Measurements from ENCODE around the gene OR10H1. TPM values are rescaled to one million over a fixed set of nuclear protein-coding genes. Genes with fewer than 3 reads are reported as not detected.
"Not testable (repeated sequence)": the region's sequence is repeated elsewhere in the genome, so short reads cannot be mapped to it uniquely, and the experiment has no call there.

OR10H1 gene
- total and polyA plus RNA-seq, 4 donors: under 0.01 TPM; not detected in 3

DNA sequence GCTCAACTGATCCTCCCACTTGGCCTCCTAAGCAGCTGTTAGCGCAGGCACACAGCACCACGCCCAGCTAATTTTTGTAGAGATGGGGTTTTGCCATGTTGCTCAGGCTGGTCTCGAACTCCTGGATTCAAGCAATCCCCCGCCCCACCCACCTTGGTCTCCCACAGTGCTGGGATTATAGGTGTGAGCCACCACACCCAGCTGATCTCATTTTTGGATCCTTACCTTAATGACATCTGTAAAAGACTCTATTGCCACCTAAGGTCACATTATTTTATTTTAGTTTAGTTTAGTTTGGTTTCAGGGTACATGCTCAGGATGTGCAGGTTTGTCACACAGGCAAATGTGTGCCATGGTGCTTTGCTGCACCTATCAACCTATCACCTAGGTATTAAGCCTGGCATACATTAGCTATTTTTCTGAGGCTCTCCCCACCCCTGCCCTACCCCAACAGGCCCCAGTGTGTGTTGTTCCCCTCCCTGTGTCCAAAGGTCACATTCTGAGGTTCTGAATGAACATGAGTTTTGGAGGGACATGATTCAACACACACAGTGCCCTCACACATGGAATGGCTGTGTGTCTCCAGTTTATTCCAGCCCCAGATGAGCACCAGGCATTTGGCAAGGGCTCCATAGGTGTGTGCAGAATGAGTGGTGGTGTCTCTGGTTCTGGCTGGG is 26.7 kb downstream of the OR10H1 start:
- Histone ChIP-seq H3K27ac (ENCODE audit: low read depth in 1 of 2, low read length in 2 of 2) (no peak overlapping the region), H3K36me3 (ENCODE audit: control insufficient read depth in 4 of 4, insufficient read depth in 3 of 4, low read depth in 1 of 4, low read length in 3 of 4) (no peaks in the 10 kb centered on the region), H3K4me1 (ENCODE audit: control insufficient read depth in 4 of 4, insufficient read depth in 4 of 4, low read length in 3 of 4) (peaks cover 0 to 5% (median 0%) of the 10 kb centered on the region in 4 donors), H3K9me3 (ENCODE audit: control insufficient read depth in 4 of 4, low read length in 3 of 4) (no peaks in the 10 kb centered on the region), H3K9ac (ENCODE audit: low read depth in 1 of 2, low read length in 2 of 2) (no peak overlapping the region), H3K4me3 (ENCODE audit: low read depth in 1 of 3, low read length in 3 of 3) (no peak overlapping the region), H3K27me3 (ENCODE audit: control insufficient read depth in 4 of 4, insufficient read depth in 4 of 4, low read length in 3 of 4) (peaks cover 0 to 3% (median 0%) of the 10 kb centered on the region in 4 donors)
- no peak for DNase-seq (ENCODE audit: low spot score)
- TF ChIP-seq EGR1 (IDR thresholded peaks at IDR 0.05; ENCODE audit: low read depth in 2 of 2): no peak
- TF ChIP-seq HNF4A (conservative IDR thresholded peaks at IDR 0.05): peak in 1 of 2 donors; percentile 20
- WGBS: 78% methylated on average over 4 of the region's 4 CpGs

DNA sequence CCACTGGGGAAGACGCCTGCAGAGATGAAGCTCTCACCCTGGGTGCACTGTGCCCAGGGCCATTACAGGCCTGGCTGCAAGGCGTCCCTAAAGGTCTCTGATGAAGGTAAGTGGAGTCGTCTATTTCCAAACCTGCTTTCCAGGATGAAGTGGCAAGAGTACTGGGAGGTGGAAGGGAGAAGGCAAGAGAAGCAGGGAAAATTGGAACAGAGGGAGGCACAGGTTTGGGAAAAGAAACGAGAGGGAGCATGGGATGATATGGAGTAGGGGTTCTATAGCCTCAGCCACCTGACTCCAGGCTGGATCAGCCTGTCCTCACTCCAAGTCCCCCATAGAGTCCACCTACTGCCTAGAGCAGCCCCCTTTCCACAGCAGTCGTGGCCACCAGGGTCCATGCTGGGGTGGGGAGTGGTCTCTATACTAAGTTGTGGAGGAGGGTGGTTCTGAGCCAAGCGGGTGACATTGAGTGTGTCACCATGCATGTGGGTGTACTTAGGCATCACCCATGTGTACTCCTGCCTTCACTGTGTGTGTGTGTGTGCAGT is 27.8 kb downstream of the OR10H1 start, which contains the start of gene OR10H5:
Gene OR10H5 (plus strand): TSS at position 51 of the 545 bp plus-strand sequence. CDS start 6,388 bp downstream, outside the sequence.
- no peaks in the 10 kb centered on the region for H3K36me3 ChIP-seq (ENCODE audit: control insufficient read depth in 4 of 4, insufficient read depth in 3 of 4, low read depth in 1 of 4, low read length in 3 of 4)
- H3K4me1 ChIP-seq (ENCODE audit: control insufficient read depth in 4 of 4, insufficient read depth in 4 of 4, low read length in 3 of 4): peaks cover 0 to 5% (median 0%) of the 10 kb centered on the region in 4 donors
- DNase-seq (ENCODE audit: low spot score): no peak
- H3K4me3 ChIP-seq (ENCODE audit: low read depth in 1 of 3, low read length in 3 of 3): no peak within 1 kb of the TSS
- 69% methylated on average over 6 of the region's 6 CpGs for WGBS
- peaks cover 0 to 3% (median 0%) of the 10 kb centered on the region in 4 donors for H3K27me3 ChIP-seq (ENCODE audit: control insufficient read depth in 4 of 4, insufficient read depth in 4 of 4, low read length in 3 of 4)
- H3K27ac ChIP-seq (ENCODE audit: low read depth in 1 of 2, low read length in 2 of 2): no peak within 1 kb of the TSS
- H3K9me3 ChIP-seq (ENCODE audit: control insufficient read depth in 4 of 4, low read length in 3 of 4): no peaks in the 10 kb centered on the region
- H3K9ac ChIP-seq (ENCODE audit: low read depth in 1 of 2, low read length in 2 of 2): no peak within 1 kb of the TSS
- TF ChIP-seq JUND (IDR thresholded peaks at IDR 0.05): no peak

DNA sequence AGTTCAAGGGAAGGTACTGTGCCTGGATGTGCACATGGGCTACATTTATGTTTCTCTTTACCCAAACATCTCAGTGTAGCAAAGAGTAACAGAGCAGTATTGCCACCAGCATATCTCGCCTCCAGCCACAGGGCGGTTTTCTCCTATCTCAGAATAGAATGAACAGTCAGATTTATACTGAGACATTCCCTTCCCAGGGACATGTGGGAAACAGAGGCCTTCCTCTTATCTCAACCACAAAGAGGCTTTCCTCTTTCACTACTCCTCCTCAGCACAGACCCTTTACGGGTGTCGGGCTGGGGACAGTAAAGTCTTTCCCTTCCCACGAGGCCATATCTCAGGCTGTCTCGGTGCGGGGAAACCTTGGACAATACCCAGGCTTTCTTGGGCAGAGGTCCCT is 32.6 kb downstream of the OR10H1 start:
- H3K27ac ChIP-seq (ENCODE audit: low read depth in 1 of 2, low read length in 2 of 2); H3K36me3 ChIP-seq (ENCODE audit: control insufficient read depth in 4 of 4, insufficient read depth in 3 of 4, low read depth in 1 of 4, low read length in 3 of 4); DNase-seq (ENCODE audit: low spot score); H3K9ac ChIP-seq (ENCODE audit: low read depth in 1 of 2, low read length in 2 of 2); H3K4me3 ChIP-seq (ENCODE audit: low read depth in 1 of 3, low read length in 3 of 3); H3K9me3 ChIP-seq (ENCODE audit: control insufficient read depth in 4 of 4, low read length in 3 of 4); H3K27me3 ChIP-seq (ENCODE audit: control insufficient read depth in 4 of 4, insufficient read depth in 4 of 4, low read length in 3 of 4): not testable (repeated sequence)
- H3K4me1 ChIP-seq (ENCODE audit: control insufficient read depth in 4 of 4, insufficient read depth in 4 of 4, low read length in 3 of 4): peaks cover 0 to 11% (median 7%) of the 10 kb centered on the region in 4 donors
- 68% methylated on average over 7 of the region's 7 CpGs for WGBS

DNA sequence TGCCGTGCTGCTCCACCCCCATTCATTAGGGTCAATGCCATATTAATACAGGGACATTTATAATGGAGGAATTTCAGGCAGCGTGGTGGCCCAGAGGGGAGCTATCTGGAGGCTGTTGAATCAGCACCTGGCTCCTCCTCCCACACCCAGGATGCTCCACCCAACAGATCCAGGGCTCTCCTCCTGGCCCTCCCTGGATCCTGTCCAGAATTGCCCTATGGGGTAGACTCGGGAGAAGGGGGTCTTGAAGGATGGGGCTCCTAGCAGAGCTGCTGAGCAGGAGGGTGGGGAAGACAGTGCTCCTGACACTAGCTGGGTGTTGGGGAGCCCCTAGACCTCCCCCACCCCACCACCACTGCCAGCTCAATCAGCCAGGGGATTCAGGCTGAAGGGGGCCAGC is 33.3 kb downstream of the OR10H1 start:
- H3K9ac ChIP-seq (ENCODE audit: low read depth in 1 of 2, low read length in 2 of 2): no peak overlapping the region
- TF ChIP-seq RXRA (IDR thresholded peaks at IDR 0.05) (no peak), HNF4A (conservative IDR thresholded peaks at IDR 0.05) (no peak), EGR1 (IDR thresholded peaks at IDR 0.05; ENCODE audit: low read depth in 2 of 2) (no peak), JUND (IDR thresholded peaks at IDR 0.05) (no peak), NR2F2 (IDR thresholded peaks at IDR 0.05) (no peak), HNF4G (IDR thresholded peaks at IDR 0.05) (no peak), RAD21 (IDR thresholded peaks at IDR 0.05) (no peak), YY1 (IDR thresholded peaks at IDR 0.05) (no peak), FOXA1 (IDR thresholded peaks at IDR 0.05) (no peak), SP1 (IDR thresholded peaks at IDR 0.05) (no peak), FOXA2 (IDR thresholded peaks at IDR 0.05) (no peak), TAF1 (conservative IDR thresholded peaks at IDR 0.05) (no peak)
- TF ChIP-seq, protein P1, sequence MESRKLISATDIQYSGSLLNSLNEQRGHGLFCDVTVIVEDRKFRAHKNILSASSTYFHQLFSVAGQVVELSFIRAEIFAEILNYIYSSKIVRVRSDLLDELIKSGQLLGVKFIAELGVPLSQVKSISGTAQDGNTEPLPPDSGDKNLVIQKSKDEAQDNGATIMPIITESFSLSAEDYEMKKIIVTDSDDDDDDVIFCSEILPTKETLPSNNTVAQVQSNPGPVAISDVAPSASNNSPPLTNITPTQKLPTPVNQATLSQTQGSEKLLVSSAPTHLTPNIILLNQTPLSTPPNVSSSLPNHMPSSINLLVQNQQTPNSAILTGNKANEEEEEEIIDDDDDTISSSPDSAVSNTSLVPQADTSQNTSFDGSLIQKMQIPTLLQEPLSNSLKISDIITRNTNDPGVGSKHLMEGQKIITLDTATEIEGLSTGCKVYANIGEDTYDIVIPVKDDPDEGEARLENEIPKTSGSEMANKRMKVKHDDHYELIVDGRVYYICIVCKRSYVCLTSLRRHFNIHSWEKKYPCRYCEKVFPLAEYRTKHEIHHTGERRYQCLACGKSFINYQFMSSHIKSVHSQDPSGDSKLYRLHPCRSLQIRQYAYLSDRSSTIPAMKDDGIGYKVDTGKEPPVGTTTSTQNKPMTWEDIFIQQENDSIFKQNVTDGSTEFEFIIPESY (IDR thresholded peaks at IDR 0.05): no peak
- TF ChIP-seq, protein P2, sequence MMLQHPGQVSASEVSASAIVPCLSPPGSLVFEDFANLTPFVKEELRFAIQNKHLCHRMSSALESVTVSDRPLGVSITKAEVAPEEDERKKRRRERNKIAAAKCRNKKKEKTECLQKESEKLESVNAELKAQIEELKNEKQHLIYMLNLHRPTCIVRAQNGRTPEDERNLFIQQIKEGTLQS (IDR thresholded peaks at IDR 0.05): no peak
- TF ChIP-seq, protein P3, sequence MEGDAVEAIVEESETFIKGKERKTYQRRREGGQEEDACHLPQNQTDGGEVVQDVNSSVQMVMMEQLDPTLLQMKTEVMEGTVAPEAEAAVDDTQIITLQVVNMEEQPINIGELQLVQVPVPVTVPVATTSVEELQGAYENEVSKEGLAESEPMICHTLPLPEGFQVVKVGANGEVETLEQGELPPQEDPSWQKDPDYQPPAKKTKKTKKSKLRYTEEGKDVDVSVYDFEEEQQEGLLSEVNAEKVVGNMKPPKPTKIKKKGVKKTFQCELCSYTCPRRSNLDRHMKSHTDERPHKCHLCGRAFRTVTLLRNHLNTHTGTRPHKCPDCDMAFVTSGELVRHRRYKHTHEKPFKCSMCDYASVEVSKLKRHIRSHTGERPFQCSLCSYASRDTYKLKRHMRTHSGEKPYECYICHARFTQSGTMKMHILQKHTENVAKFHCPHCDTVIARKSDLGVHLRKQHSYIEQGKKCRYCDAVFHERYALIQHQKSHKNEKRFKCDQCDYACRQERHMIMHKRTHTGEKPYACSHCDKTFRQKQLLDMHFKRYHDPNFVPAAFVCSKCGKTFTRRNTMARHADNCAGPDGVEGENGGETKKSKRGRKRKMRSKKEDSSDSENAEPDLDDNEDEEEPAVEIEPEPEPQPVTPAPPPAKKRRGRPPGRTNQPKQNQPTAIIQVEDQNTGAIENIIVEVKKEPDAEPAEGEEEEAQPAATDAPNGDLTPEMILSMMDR (IDR thresholded peaks at IDR 0.05; ENCODE audit: low read depth, low read length, missing input control): no peak
- TF ChIP-seq, protein P4, sequence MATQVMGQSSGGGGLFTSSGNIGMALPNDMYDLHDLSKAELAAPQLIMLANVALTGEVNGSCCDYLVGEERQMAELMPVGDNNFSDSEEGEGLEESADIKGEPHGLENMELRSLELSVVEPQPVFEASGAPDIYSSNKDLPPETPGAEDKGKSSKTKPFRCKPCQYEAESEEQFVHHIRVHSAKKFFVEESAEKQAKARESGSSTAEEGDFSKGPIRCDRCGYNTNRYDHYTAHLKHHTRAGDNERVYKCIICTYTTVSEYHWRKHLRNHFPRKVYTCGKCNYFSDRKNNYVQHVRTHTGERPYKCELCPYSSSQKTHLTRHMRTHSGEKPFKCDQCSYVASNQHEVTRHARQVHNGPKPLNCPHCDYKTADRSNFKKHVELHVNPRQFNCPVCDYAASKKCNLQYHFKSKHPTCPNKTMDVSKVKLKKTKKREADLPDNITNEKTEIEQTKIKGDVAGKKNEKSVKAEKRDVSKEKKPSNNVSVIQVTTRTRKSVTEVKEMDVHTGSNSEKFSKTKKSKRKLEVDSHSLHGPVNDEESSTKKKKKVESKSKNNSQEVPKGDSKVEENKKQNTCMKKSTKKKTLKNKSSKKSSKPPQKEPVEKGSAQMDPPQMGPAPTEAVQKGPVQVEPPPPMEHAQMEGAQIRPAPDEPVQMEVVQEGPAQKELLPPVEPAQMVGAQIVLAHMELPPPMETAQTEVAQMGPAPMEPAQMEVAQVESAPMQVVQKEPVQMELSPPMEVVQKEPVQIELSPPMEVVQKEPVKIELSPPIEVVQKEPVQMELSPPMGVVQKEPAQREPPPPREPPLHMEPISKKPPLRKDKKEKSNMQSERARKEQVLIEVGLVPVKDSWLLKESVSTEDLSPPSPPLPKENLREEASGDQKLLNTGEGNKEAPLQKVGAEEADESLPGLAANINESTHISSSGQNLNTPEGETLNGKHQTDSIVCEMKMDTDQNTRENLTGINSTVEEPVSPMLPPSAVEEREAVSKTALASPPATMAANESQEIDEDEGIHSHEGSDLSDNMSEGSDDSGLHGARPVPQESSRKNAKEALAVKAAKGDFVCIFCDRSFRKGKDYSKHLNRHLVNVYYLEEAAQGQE (IDR thresholded peaks at IDR 0.05): no peak
- H3K4me3 ChIP-seq (ENCODE audit: low read depth in 1 of 3, low read length in 3 of 3): no peak overlapping the region
- H3K9me3 ChIP-seq (ENCODE audit: control insufficient read depth in 4 of 4, low read length in 3 of 4): no peaks in the 10 kb centered on the region
- no peak for DNase-seq (ENCODE audit: low spot score)
- H3K27me3 ChIP-seq (ENCODE audit: control insufficient read depth in 4 of 4, insufficient read depth in 4 of 4, low read length in 3 of 4): no peaks in the 10 kb centered on the region
- WGBS: 74% methylated on average over 3 of the region's 3 CpGs
- no peak overlapping the region for H3K27ac ChIP-seq (ENCODE audit: low read depth in 1 of 2, low read length in 2 of 2)
- H3K4me1 ChIP-seq (ENCODE audit: control insufficient read depth in 4 of 4, insufficient read depth in 4 of 4, low read length in 3 of 4): peaks cover 0 to 11% (median 7%) of the 10 kb centered on the region in 4 donors
- H3K36me3 ChIP-seq (ENCODE audit: control insufficient read depth in 4 of 4, insufficient read depth in 3 of 4, low read depth in 1 of 4, low read length in 3 of 4): no peaks in the 10 kb centered on the region

Measured in liver (tissue), 9 donors.